ENCODE data around the gene ADARB2.

DNA sequence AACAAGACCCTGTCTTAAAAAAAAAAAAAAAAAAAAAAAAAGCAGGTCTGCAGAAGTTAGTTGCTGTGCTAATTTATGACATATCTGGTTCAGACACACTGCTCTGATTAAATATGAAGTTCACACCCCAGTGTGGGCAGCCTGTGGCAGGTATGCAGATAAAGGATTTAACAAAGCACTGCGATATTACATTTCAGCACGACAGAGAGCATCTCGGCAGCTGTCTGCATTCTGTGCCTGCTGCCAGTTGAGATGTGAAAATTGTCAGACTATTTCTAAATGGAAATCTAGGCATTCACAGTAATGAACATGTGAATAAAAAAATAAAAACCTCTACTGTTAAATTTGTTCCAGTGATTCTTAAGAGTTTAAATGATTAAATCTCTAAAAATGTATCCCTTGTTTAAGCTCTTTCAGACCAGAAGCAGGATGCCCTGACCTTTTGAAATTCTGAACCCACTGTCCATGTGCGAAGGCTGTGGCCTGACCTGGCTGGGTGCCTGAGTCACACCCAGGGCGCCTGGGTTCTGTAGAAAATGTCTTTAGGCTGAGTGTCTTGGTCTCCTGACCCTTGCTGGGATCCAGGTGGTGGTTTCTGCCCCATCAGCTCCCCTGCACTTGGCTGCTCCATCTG, 408.2 kb downstream of the ADARB2 start:
- TF ChIP-seq CTCF (IDR thresholded peaks at IDR 0.05) (no peak), POLR2A (IDR thresholded peaks at IDR 0.05) (no peak)
